GM19351 (cell line): ENCODE data around the gene SLC49A3.
"Not testable (repeated sequence)": the region's sequence is repeated elsewhere in the genome, so short reads cannot be mapped to it uniquely, and the experiment has no call there.

Experiments
- ATAC-seq: cut with Tn5 transposase; IDR thresholded peaks from one replicate; pipeline ENCODE4 v1.9.1; 2021; ENCODE audit warnings: mild to moderate bottlenecking, moderate library complexity; ENCODE audit not compliant: unreplicated experiment

SLC49A3 gene

DNA sequence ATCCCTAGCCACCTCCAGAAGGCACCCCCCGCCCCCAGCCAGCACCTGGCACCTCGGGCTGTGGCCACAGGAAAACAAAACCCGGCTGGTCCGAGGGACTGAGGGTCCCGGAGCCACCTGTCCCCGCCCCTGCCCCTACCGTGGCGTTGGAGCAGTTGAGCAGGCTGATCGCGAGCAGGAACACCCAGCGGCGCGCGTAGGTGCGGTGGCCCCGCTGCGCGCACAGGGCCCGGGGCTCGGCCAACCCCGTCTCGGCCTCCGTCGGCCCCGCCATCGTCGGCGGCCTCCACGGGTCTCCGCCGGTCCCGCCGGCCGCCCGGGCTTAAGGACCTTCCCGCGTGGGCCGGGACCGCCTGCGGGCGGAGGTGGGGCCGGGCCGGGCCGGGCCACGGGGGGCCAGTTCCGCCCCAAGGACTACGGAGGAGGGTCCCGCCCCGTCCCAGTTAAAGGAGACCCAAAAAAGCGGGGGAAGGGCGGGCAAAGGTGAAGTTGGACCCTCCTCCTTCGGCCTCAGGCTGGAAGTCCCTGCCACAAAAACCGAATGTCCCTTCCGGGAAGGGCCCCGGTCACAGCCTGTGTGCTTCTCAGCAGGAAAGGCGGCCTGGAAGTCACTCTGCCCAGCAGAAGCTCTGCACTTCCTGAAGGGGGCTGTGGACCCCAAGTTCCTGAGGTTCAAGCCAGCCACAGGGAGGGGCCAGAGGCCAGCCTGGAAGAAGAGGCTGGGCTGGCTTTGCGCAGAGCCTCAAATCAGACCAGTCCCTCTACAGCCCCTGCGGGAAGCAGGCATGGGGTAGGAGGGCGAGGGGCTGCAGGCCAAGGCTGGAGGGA is at the start of gene SLC49A3:
Gene SLC49A3 (minus strand): TSS at position 298 of the 828 bp plus-strand sequence. CDS start 24 bp downstream, at position 274.
- no peak for ATAC-seq

DNA sequence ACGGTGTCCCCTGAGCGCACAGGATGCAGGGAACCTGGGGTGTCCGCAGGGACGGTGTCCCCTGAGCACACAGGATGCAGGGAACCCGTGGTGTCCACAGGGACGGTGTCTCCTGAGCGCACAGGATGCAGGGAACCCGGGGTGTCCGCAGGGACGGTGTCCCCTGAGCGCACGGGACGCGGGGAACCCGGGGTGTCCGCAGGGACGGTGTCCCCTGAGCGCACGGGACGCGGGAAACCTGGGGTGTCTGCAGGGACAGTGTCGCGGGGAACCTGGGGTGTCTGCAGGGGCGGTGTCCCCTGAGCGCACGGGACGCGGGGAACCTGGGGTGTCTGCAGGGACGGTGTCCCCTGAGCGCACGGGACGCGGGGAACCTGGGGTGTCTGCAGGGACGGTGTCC is 47.6 kb upstream of the SLC49A3 start:
- not testable (repeated sequence) for ATAC-seq

DNA sequence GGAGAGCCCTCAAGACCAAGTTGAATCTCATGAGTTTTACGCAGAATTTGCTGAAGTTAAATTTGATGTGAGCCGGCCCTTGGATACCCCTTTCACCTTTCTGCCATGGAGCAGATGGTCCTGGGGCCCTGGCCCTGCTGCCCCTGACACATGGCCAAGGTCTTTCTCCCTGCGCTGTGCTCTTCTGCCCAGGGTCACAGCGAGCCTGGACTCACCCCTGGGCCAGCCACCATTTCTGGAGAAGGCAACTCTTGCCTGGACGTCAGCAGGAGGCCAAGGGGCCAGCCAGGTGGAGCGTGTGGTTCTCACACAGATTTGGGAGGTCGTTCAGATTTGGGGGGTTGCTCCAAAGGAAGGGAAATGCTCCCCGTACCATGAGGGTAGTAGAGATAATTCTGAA is 46.6 kb upstream of the SLC49A3 start:
- no peak for ATAC-seq

DNA sequence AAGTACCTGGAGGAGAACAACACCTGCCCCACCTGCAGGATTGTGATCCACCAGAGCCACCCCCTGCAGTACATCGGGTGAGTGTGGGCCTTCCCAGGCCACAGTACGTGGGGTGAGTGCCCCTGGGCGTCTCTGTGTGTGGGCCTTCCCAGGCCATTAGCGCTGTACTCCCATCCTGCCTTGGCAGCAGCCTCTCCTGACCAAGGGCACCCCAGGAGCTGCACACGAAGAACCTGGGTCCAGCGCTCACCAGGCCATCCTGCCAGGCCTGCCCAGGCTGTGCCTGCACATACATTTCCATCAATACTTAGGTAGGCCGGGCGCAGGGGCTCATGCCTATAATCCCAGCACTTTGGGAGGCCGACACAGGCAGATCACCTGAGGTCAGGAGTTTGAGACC is 46.0 kb upstream of the SLC49A3 start:
- no peak for ATAC-seq

DNA sequence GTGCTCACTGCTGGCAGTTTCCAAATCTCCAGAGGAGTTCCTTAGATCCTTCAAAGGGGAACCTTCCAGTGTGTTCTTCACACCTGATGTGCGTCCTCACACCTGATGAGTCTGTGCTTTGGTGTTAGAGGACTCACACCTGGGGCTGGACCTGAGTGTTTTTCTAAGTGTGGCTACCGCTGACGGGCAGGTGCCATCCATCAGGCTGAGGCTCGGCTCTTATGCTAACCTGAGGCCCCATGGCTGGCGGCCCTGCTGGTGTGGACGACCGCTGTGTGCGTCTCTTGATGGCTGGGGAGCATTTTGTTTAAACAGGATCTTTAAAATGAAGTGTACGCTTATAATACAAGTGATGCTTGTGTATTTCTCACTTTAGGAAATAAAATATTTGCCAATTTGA is 45.1 kb upstream of the SLC49A3 start:
- ATAC-seq, result no peak

DNA sequence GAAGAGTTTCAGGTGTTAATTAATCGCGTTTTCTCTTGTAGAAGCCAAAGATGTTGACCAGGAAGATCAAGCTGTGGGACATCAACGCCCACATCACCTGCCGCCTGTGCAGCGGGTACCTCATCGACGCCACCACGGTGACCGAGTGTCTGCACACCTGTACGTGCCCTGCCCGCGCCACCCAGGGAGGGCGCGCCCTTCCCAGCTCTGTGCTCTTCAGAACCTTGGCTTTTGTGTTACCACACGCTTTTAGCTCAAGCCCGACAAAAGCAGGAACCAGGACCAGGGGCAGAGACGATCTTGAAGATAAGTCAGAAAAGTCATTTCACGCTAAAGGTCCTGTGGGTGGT is 44.7 kb upstream of the SLC49A3 start:
- no peak for ATAC-seq

DNA sequence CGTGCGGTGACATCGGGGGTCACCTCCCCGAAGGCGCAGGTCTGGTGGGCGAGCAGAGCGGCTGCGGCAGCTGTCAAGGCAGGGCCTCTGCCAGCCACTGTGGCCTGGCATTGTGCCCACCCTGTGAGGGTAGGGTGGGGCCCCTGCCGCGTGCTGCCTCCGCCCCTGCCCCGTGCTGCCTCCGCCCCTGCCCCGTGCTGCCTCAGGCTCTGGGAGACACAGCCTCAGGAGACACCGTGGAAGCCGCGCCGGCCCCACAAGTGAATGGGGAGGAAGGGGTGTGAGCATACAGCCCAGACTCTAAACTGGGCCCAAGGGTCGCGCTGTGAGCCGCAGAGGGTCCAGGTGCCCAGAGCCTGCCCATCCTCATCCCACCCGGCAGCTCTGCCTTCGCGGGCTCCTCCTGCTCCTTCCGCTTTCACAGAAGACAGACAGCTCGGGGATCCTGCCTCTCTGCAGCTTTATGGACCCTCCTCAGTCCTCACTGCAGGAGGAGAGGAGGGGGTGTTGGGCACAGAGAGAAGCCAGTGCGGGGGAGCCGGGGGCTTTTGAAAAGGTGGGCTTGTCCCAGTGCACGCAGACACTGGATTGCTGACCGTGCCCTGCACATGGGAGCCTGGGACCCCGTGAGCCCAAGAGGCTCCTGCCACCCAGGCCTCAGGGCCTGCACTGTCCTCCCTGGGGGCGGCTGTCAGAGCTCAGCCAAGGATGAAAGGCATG is 44.1 kb upstream of the SLC49A3 start:
- ATAC-seq, result no peak

DNA sequence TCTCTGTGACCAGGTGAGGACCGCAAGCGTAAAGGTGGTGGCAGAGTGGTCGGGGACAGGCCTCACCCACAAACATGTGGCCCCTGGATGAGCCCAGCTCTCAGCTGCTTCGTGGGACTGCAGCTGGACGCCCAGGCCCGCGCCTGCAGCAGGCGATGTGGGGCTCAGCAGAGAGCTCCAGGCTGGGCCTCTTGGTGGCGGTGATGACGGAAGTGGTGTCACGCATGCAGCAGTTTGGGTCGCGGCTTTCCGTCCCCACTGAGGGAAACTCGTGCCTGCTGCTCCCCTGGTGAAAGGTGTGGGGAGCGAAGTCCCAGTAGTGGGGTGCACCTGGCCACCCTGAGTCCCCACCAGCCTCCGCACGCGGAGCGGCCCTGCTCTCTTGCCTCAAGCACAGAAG is 43.5 kb upstream of the SLC49A3 start:
- no peak for ATAC-seq

DNA sequence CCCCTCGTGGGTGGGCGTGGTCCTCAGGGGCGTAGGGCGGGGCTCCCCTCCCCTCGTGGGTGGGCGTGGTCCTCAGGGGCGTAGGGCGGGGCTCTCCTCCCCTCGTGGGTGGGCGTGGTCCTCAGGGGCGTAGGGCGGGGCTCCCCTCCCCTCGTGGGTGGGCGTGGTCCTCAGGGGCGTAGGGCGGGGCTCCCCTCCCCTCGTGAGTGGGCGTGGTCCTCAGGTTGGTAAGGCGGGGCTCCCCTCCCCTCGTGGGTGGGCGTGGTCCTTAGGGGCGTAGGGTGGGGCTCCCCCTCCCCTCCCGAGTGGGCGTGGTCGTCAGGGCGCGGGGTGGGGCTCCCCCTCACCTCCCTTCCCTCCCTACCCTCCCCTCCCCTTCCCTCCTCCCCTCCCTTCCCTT is 43.0 kb upstream of the SLC49A3 start:
- ATAC-seq, result not testable (repeated sequence)

DNA sequence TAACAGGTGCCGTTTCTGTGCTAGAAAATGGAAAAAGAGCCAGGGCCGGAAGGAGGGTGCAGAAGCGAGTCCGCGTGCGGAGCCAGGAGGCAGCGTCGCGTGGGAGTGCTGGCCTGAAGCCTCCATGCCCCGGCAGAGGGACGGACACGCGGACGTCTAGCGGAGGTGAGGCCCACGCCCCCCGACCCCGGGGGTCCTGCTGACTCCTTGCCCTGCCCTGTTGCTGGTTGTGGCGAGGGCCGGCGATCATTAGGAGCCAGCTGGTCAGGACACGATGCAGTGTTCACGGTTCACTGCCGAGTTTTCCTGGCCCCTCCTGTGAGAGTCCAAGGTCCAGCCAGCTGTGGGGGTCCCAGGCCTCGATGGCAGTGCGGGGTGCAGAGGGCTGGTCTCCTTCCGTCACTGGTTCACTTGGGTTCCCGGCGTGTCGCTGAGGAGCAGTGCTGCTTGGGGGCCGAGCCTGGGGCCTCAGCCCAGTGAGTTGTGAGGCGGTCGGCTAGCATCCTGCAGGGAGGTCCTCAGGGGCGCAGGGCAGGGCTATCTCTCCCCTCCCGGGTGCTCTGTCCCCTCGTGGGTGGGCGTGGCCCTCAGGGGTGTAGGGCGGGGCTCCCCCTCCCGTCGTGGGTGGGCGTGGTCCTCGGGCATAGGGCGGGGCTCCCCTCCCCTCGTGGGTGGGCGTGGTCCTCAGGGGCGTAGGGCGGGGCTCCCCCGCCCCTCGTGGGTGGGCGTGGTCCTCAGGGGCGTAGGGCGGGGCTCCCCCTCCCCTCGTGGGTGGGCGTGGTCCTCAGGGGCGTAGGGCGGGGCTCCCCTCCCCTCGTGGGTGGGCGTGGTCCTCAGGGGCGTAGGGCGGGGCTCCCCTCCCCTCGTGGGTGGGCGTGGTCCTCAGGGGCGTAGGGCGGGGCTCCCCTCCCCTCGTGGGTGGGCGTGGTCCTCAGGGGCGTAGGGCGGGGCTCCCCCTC is 42.3 kb upstream of the SLC49A3 start:
- not testable (repeated sequence) for ATAC-seq

DNA sequence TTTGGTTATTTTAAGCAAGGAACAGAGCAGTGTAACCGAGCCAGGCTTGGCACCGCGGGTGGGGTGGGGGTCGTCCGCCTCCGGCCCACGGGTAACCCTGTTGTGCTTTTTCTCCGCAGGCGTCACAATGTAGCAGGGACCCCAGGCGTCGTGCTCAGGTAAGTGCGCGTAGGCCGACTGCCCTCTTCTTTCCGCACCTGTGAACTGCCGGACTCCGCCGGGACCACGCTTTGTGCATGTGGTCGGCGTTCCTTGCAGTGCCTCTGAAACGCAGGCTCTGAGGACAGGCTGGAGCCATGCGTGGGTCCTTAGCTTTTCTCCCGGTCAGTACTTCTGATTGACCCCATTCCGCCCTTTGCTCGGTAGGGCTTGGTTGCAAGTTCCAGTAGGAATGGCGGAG is 41.6 kb upstream of the SLC49A3 start:
- ATAC-seq, result no peak

DNA sequence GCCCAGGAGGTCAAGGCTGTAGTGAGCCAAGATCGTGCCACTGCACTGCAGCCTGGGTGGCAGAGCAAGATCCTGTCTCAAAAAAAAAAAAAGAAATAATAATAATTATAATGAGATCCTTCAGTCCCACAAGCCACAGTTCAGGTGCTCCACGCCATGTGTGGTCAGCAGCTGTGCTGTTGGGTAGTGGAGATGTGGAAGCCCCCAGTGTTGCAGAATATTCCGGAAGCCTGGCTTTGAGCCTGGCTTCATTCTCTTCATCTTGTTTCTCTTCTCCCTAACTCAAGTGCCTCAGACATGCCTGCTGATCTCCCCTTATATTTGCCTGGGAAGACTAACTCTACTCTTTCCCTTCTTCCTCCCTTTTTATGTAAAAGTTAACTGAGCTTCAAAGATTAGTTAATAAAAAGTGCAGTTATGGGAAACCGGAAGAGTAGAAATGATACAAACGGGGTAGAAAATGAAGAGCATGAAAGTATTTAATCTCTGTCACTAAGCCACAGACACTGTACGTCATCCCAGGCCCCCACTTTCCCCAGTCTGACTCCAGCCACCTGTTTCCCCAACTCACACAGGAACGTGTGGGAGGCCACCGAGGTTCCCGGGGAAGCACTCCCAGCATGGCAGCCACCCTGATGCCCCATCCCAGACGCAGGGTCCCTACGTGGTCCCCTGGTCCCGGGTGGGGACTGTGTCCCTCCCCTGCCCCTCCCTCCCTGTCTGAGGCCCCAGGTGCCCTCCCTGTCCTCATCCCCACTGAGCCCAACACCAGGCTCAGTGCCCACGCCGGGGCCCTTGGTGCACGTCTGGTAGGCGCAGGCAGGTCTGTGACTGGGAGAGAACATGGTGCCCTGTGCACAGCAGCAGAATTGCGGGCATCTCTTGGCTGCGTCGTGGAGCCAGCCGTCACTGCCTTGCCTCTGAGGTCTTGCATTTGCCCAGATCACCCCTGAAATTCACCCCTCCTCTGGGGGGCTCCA is 40.7 kb upstream of the SLC49A3 start:
- ATAC-seq, result no peak

DNA sequence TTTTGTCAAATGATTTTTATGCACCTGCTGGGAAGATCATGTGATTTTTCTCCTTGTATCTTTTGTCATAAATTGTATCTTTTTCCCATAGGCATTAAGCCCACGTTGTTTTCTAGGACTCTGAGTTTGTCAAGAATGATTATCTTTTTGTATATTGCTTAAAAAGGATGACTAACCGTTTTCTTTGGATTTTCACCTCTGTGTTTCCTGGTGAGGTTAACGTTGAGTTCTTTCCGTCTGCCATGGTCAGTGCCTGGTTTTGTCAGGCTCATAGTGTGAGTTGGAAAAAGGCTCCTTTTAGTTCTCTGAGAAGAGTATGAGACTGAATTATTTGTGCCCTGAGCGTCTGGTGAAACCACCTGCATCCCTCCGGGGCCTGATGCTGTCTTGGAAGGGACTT is 38.6 kb upstream of the SLC49A3 start:
- no peak for ATAC-seq

DNA sequence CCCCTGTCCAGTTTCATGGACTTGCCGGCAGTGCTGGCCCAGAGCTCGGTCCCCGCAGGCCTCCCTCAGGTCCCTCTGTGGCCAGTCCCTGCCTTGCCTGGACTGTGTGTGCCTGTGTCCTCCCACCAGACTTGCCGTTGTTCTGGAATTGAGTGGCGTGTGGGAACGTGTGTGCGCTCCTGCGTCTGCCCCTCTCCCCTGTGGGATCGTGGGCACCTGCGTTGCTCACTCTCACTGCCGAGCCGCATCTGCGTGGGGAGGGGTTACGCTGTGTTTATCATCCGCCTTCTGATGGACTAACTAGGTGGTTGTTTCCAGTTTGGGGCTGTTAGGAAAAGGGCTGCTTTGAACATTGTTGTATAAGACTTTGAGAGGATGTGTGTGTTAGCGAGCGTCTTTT is 37.9 kb upstream of the SLC49A3 start:
- ATAC-seq, result no peak

DNA sequence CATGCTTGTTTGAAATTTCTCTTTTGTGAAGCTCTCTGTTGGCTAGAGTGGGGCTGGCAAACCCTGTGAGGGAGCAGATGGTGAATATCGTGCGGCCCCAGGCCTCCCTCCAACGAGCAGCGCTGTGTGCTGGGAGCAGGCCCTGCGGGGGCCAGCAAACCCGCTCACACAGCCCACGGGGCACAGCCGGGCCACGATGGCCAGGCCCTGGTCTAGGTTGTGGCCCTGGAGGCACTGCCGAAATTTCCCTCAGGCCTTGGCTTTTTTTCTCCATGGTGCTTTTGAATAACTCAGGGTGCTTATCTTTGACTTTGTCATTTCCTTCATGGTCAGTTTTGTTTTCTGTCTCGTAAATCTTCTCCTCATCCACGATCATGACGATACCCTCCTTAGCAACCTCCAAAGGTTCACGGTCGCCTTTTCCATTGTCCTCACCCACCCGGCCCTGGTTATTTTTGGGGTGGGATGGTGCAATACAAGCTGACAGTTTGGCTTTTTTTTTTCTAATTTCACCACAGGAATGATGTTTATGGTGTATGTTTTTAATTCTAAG is 37.4 kb upstream of the SLC49A3 start:
- no peak for ATAC-seq

DNA sequence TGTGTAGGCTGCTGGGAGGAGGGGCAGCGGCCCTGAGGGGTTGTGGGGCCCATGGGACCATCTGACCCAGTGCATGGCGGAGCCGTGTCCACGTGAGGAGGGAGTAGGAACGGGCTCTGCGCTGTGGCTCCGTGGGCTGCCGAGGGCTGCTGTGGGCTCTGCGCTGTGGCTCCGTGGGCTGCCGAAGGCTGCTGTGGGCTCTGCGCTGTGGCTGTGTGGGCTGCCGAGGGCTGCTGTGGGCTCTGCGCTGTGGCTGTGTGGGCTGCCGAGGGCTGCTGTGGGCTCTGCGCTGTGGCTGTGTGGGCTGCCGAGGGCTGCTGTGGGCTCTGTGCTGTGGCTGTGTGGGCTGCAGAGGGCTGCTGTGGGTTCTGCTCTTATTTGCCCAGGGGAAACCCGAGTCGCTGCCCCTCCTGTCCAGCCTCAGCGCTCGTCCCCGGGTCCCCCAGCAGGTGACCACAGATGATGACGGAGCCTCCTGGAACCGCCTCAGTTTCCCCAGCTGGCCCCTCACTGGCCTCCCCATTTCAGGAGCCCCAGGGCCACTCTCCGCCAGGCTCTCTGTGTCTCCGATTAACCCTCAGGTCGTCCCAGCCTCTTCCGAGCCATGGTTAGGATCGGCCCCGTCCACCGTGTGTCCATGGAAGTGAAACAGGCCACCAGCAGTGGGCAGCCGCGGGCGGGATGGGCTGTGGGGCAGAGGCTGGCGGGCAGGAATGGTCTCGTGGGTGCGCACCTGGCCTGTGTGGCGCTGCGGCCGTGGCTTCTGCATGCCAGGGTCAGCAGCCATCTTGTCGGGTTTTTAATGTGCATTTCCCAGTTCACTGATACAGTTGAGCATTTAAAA is 36.7 kb upstream of the SLC49A3 start:
- no peak for ATAC-seq

DNA sequence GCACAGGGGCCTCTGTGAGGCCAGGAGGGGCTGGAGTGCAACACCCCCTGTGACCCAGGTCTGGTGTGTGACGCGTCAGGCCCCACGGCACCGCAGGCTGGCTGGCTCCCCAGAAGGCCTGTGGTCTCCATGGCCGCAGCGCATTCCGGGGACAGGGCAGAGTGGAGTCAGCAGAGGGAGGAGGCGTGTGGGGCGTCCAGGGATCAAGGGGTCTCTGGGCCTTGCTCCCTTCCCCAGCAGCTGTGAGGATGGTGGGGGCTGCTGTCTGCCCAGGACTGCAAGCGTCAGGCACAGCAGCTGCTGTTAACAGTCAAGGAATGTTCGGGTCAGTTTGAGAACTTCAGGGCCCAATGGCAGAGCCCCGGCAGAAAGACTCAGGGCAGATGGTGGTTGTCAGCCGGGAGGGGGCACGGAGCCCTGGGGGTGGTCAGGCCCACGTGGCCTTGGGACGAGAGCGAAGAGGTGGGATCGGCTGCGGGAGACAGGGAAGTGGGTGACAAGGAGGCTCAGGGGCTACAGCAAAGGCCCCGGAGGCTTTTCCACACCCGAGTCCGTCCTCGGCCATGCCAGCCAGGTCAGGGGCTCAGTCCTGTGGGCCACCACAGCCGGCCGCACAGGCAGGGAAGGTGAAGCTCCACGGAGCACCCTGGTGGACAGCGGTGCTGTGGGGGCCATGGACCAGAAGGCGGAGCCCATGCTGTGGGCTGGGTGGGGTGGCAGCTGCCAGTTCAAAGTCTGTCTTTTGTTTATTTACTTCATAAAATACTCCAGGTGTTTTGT is 35.0 kb upstream of the SLC49A3 start:
- ATAC-seq, result no peak

DNA sequence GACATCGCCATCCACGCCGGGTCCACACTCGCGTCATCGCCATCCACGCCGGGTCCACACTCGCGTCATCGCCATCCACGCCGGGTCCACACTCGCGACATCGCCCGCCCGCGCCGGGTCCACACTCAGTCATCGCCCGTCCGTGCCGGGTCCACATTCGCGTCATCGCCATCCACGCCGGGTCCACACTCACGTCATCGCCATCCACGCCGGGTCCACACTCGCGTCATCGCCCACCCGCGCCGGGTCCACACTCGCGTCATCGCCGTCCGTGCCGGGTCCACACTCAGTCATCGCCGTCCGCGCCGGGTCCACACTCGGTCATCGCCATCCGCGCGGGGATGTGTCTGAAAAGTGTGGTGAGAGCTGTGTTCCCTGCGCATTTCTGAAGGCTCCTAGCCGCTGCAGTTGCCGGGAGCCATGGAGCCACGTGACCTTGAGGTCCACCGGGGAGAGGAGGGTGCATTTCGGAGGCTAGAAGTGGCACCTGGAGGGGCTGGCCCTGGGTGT is 34.0 kb upstream of the SLC49A3 start:
- ATAC-seq, result no peak
